Esophagus muscularis mucosa (tissue), 4 donors: ENCODE data around the gene NTF3.

ENCODE experiments used
- CTCF ChIP-seq, 3 experiments: fragments of 200-600 bp in 2 of 3; fragments of 450-650 bp in 1 of 3; sonication (generic) in 2 of 3; IDR thresholded peaks; one replicate each; pipeline ENCODE4 v1.5.1; 2017 to 2019; ENCODE audit warnings: antibody characterized with exemption in 3 of 3, mild to moderate bottlenecking in 2 of 3, moderate library complexity in 1 of 3
- EP300 ChIP-seq: sonication (generic); formaldehyde crosslinking; IDR thresholded peaks from one replicate; pipeline ENCODE4 v1.6.1; 2017; ENCODE audit warnings: antibody characterized with exemption
- POLR2A ChIP-seq: fragments of 450-650 bp; IDR thresholded peaks from one replicate; pipeline ENCODE4 v1.6.1; 2017; ENCODE audit warnings: antibody characterized with exemption, moderate library complexity, mild to moderate bottlenecking, low read depth
- POLR2AphosphoS5 ChIP-seq, 2 donors: sonication (generic); formaldehyde crosslinking; IDR thresholded peaks; one replicate each; pipeline ENCODE4 v1.6.1; 2017; ENCODE audit warnings: antibody characterized with exemption in 2 of 2

- TF ChIP-seq POLR2A (no peak), CTCF (IDR thresholded peaks at IDR 0.05) (no peak), POLR2AphosphoS5 (IDR thresholded peaks at IDR 0.05) (no peak), EP300 (no peak)
Observed at GRCh38 chr12:5537771-5538170, 105.9 kb downstream of the NTF3 start.
